Lung (tissue), 12 donors: ENCODE data around the gene CCDC171. TPM values are rescaled to one million over a fixed set of nuclear protein-coding genes. Genes with fewer than 3 reads are reported as not detected.

Source experiments
- ATAC-seq: fragments of 200-7000 bp; cut with Tn5 transposase; one replicate; pipeline ENCODE4 v1.9.1; 2020; ENCODE audit warnings: moderate number of reproducible peaks; ENCODE audit not compliant: insufficient read depth, low FRiP score
- DNase-seq, 3 donors: peaks; one replicate each; pipeline ENCODE4 v3.0.0-alpha.2; 2013 to 2017
- H3K27ac ChIP-seq, 2 donors: one replicate each; pipeline ENCODE4 v1.5.1; 2013; ENCODE audit warnings: mild to moderate bottlenecking in 2 of 2, moderate library complexity in 2 of 2, control low read depth in 1 of 2, inconsistent platforms in 1 of 2, low read depth in 1 of 2, low read length in 1 of 2
- H3K27me3 ChIP-seq, 3 donors: one replicate each; pipeline ENCODE4 v1.5.1; 2013; ENCODE audit warnings: low read length in 2 of 3; ENCODE audit not compliant: control insufficient read depth in 3 of 3, insufficient read depth in 3 of 3
- H3K36me3 ChIP-seq, 4 donors: one replicate each; pipeline ENCODE4 v1.5.1; 2013; ENCODE audit warnings: low read length in 4 of 4, mild to moderate bottlenecking in 1 of 4, moderate library complexity in 1 of 4; ENCODE audit not compliant: control insufficient read depth in 4 of 4, insufficient read depth in 4 of 4
- H3K4me1 ChIP-seq, 5 donors: one replicate each; pipeline ENCODE4 v1.5.1; 2013; ENCODE audit warnings: low read length in 5 of 5, mild to moderate bottlenecking in 2 of 5, moderate library complexity in 1 of 5; ENCODE audit not compliant: control insufficient read depth in 5 of 5, insufficient read depth in 5 of 5
- H3K4me3 ChIP-seq: one replicate; pipeline ENCODE4 v1.5.1; 2013; ENCODE audit warnings: mild to moderate bottlenecking, control low read depth, moderate library complexity
- H3K9ac ChIP-seq, 2 donors: one replicate each; pipeline ENCODE4 v1.5.1; 2013; ENCODE audit warnings: low read length in 2 of 2, control low read depth in 1 of 2; ENCODE audit not compliant: insufficient read depth in 1 of 2
- H3K9me3 ChIP-seq, 4 donors: one replicate each; pipeline ENCODE4 v1.5.1; 2013; ENCODE audit warnings: low read length in 3 of 4, mild to moderate bottlenecking in 1 of 4, moderate library complexity in 1 of 4; ENCODE audit not compliant: control insufficient read depth in 4 of 4, insufficient read depth in 3 of 4
- CTCF ChIP-seq: IDR thresholded peaks from 2 replicates; pipeline ENCODE4 v1.5.1; 2012; ENCODE audit warnings: mild to moderate bottlenecking; ENCODE audit errors: control extremely low read depth, extremely low read depth
- WGBS, 2 donors: extraction: QIAGEN DNeasy Blood & Tissue Kit; methylation state at CpG; one replicate each; pipeline ENCODE4 v1.1.7; 2013; 5-methylcytosine and 5-hydroxymethylcytosine counted together
- polyA plus RNA-seq, 2 donors: library from polyadenylated mRNA; stranded (reverse); fragments of 200-250 nt; gene quantifications; one replicate each; pipeline ENCODE4 v1.2.1, GENCODE V29; 2013
- total RNA-seq, 2 donors: library from RNA; depleted of rRNA in 1 of 2; stranded (reverse); fragments of >200 nt in 1 of 2; gene quantifications; one replicate each; pipeline ENCODE4 v1.2.1, GENCODE V29; 2014 to 2021
- donor health status: control.
- donor health status: control.
- donor health status: Bipolar disorder and iron deficiency.
- donor health status: healthy.
- donor health status: DM: yes; HTN: yes; CAD: no.

Gene CCDC171
- total and polyA plus RNA-seq, 4 donors, result 0.40 to 17.0 (median 2.5) TPM

DNA sequence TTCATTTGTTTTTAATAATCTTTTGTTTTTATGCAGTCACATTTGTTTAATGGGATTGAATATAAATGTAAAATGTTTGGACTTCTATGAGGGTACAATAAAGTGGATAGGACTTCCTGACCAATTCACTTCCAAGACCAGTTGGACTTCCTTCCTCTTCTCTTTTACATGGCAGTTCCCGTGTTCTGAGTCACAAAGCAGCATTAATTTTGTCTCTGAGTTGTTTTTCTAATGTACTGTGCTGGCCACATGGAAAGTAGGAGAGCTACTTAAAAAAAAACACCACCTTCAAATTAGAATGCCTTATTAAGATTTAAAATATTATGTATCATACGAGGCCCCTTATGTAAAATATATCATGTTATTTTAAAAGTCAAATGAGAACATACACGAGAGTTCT lies 87.3 kb downstream of the CCDC171 start:
- no peak overlapping the region for H3K27ac ChIP-seq
- no peak for ATAC-seq

DNA sequence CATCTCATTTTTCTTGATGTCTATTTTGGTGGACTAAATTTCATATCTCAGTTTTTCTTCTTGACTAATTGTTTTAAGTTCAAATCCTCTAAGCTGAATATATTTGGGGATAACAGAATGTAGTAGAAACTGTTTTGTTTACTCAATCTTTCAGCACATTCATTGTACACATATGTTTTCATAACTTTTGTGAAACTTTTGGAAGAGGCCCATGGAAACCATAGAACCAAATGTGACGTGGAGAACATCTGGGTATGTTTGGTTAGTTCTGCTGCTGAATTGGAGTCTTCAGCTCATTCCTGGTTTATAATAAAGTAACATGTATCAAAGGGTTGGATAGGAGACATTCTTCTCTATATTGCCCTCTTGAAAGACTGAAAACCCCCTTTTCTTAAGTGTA lies 88.4 kb downstream of the CCDC171 start:
- no peak for TF ChIP-seq CTCF
- Histone ChIP-seq H3K9ac (no peak overlapping the region), H3K9me3 (no peaks in the 10 kb centered on the region), H3K27me3 (no peaks in the 10 kb centered on the region), H3K4me3 (no peak overlapping the region), H3K27ac (no peak overlapping the region), H3K4me1 (peaks cover 0 to 17% (median 0%) of the 10 kb centered on the region in 5 donors), H3K36me3 (no peaks in the 10 kb centered on the region)
- ATAC-seq, result no peak
- 71 to 81% methylated on average over 1 of the region's 1 CpG for WGBS, 2 donors
- peak in 2 of 3 donors; percentile 86 for DNase-seq

More for the DNA sequence above, 87.3 kb downstream of the CCDC171 start:
- peaks cover 0 to 17% (median 0%) of the 10 kb centered on the region in 5 donors for H3K4me1 ChIP-seq
- DNase-seq, result no peak
- no peaks in the 10 kb centered on the region for H3K36me3 ChIP-seq
- H3K9me3 ChIP-seq, result no peaks in the 10 kb centered on the region
- no peak overlapping the region for H3K9ac ChIP-seq
- H3K4me3 ChIP-seq, result no peak overlapping the region
- WGBS, 2 donors, result 42 to 46% methylated on average over 3 of the region's 3 CpGs
- TF ChIP-seq CTCF, result no peak
- H3K27me3 ChIP-seq, result no peaks in the 10 kb centered on the region

DNA sequence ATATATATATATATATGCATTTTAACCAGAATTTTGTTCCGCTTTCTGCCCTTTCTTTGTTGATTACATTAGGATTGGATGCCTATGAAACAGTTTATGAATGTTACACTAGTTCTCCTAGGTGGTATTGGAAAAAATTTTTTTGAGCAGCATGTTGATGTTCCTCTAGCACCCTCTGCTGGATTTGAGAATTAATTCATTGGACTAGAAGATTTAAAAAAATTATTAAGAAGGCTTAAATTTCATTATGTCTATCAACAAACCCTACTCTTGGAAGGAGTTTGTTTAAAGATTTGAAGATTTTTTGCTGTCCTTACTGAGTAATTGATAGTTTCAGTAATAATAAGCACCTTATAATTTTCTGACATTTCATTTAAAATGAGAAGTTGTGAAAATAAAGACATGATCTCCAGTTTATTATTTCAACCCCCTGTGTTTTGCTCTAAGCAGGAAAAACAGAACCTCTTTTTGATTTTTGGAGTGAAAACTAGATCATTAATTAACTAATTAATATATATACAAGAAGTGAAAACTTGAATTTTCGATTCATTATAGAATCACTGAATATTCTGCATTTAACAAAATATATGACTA lies 89.6 kb downstream of the CCDC171 start:
- H3K9me3 ChIP-seq, result no peaks in the 10 kb centered on the region
- H3K27me3 ChIP-seq, result no peaks in the 10 kb centered on the region
- no peak overlapping the region for H3K27ac ChIP-seq
- no peaks in the 10 kb centered on the region for H3K36me3 ChIP-seq
- no peak overlapping the region for H3K9ac ChIP-seq
- no peak overlapping the region for H3K4me3 ChIP-seq
- peaks cover 0 to 17% (median 0%) of the 10 kb centered on the region in 5 donors for H3K4me1 ChIP-seq
- peak; percentile 7 for TF ChIP-seq CTCF
- DNase-seq (peak in 2 of 3 donors; percentile 72 to 79), ATAC-seq (no peak)
- 43 to 96% methylated on average over 2 of the region's 2 CpGs for WGBS, 2 donors

- Histone ChIP-seq H3K9me3 (no peaks in the 10 kb centered on the region), H3K27me3 (no peaks in the 10 kb centered on the region), H3K9ac (no peak overlapping the region), H3K4me3 (no peak overlapping the region), H3K36me3 (peaks cover 0 to 1% (median 0%) of the 10 kb centered on the region in 4 donors), H3K27ac (no peak overlapping the region), H3K4me1 (no peaks in the 10 kb centered on the region)
- no peak for TF ChIP-seq CTCF
- DNase-seq, result no peak
- ATAC-seq, result no peak
Measured at GRCh38 chr9:15670246-15670645, 117.4 kb downstream of the CCDC171 start.
